GM10847 (cell line): Measurements from ENCODE around the gene GSTCD.

Experiments used
- POLR2A ChIP-seq: IDR thresholded peaks from 2 replicates; pipeline ENCODE4 v1.6.1; 2011; ENCODE audit not compliant: insufficient read length; ENCODE audit errors: extremely low read depth

The GSTCD gene

GRCh38 chr4:105840426-105841174 lies 132.0 kb downstream of the GSTCD start:
- no peak for TF ChIP-seq POLR2A

DNA sequence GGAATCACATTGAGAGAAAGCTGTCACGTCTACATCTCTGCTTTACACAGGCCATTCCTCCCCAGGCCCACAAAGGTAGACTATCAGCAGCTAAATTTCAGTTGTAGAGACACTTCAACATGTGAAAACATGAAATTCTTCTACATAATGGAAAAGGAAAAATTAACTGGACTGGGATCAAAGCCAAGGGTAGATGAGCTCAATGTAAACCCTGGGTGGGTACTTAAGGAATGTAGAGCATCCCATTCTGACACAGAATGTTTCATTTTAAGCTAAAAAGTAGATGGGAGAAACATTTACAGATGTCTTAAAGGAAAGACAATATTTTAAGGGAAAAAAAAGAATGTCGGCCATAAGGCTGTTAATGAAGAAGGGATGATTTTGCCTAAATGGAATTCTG lies 135.4 kb downstream of the GSTCD start:
- TF ChIP-seq POLR2A, result no peak

GRCh38 chr4:105845559-105845958 lies 137.0 kb downstream of the GSTCD start:
- no peak for TF ChIP-seq POLR2A

- TF ChIP-seq POLR2A, result no peak
Observed at GRCh38 chr4:105851196-105851595, 142.6 kb downstream of the GSTCD start.

DNA sequence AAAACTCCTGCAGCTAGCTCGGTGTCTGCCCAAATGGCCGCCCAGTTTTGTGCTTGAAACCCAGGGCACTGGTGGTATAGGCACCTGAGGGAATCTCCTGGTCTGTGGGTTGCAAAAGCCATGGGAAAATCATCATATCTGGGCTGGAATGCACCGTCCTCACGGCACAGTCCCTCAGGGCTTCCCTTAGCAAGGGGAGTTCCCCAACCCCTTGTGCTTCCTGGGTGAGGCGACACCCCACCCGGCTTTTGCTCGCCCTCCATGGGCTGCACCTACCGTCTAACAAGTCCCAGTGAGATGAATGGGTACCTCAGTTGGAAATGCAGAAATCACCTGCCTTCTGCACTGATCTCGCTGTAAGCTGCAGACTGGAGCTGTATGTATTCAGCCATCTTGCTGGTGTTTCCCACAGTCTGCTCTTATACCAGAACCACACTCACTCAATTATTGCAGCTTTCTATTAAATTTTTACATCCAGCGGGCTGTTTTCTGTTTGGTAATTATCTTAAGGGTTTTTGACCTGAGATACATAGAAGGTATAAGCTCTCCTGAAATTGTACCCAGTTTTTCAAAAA lies 150.0 kb downstream of the GSTCD start:
- no peak for TF ChIP-seq POLR2A

DNA sequence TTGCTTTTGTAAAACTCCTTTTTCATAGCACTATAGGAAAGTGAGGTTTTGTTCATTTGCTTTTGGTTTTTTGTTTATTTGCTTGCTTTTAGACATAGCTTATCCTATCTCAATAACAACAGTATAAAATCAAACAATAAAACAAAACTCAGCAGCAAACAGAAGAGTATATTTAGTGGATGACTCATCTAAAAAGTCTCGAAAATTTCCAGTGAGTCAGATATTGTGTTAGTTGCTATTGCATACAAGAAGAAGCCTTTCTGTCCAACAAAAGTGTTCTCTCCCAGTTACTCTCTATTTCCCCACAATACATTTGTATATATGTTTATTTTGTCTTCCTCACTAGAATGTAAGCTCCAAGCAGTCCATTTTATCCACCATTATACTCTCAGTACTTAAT lies 150.6 kb downstream of the GSTCD start:
- TF ChIP-seq POLR2A, result no peak

DNA sequence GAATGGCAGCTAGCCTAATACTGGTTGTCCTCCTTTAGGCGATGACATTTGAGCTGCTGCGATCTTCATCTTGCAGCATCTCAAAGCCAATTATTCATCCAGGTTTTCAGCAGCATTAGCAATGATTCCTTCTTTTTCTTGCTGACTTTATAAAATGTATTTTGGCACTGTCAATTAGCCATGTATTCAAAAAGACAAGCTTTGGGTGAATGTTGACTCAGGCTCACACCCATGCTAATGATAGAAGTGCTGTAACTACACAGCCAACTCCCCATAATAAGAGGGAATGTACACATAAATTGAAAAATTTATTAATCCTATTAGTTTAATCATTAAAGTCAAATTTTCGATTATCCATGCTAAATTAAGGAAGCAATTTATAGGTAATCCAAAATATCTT lies 162.4 kb downstream of the GSTCD start:
- TF ChIP-seq POLR2A, result no peak

GRCh38 chr4:105871997-105872396 lies 163.4 kb downstream of the GSTCD start:
- no peak for TF ChIP-seq POLR2A

GRCh38 chr4:105875233-105875632 lies 166.6 kb downstream of the GSTCD start:
- TF ChIP-seq POLR2A, result no peak

DNA sequence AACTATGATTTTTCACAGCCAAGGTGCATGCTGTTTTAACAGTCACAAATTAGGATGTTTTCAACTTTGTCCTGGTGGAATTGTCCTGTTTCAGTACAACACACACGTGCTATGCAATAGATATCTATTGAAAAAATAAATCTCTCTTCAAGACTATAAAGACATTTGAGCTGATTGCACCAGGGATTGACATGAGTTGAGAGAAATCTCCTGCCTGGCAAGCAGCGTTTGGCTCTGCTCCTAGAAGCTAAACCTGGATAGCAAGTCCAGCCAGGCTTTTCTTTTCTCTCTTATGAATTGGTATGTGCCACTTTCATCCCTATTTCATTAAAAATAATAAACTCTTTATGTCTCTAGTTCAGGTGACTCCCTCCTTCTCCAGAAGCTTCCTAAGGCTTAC lies 170.1 kb downstream of the GSTCD start:
- TF ChIP-seq POLR2A, result no peak

DNA sequence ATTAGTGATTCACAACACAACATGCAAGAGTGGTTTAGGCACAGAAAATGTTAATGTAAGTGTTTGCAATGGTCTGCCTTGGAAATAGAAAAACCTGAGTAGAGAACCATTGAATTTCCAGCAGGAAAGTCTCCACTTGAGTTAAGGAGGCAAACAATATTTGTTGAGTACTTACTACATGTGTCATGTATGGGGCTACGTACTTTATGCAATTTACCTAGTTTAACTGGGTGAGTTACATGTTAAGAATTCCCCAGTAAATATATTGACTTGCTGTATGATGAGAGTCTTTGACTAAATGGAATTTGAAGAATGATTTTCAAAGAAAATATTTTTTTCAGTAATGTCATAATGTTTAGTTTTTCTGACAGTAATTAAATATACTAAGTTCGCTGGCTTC lies 178.9 kb downstream of the GSTCD start:
- no peak for TF ChIP-seq POLR2A

DNA sequence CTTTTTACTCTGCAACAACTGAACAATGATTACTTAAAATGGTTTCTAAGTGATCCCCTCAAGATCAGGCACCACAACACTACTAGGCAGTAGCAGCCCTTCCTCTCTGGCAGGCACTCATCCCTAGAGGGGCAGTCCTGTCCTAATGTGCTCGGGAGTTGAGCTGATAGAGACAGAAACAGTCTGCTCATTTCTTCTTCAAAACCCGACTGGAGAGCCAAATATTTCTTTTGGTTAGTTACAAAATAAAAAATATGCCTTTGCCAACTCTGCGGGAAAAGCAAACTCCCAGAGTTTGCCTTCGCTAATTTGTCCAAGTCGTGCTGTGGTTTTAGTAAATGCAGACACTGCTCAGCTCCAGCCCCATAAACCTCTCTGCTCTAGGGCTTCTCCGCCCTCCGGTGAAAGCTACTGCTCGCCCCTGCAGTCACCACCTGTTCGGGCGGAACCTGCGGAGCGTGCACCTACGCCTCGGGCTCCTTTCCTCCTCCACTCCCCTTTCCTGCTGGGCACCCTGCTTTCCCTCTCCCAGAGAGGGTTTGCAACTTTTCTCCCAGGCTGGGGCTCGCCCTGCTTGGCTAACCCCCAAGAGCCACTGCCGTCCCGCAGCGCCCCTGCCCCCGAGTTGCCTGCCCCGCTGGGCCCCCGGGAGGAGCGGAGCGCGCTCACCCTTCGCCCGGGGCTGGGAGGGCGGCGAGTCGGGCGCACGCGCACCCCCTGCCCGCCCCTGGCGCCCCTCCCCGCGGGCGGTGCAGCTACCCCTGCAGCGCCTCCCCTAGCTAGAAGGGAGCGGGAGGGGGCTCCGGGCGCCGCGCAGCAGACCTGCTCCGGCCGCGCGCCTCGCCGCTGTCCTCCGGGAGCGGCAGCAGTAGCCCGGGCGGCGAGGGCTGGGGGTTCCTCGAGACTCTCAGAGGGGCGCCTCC lies 186.3 kb downstream of the GSTCD start, which contains the start of gene NPNT:
NPNT (plus strand) TSS at position 812 of the 923 bp plus-strand sequence. CDS start 182 bp downstream, outside the sequence.
- TF ChIP-seq POLR2A, result peak; percentile 29

GRCh38 chr4:105895583-105896460 lies 187.2 kb downstream of the GSTCD start:
- TF ChIP-seq POLR2A, result no peak

- no peak for TF ChIP-seq POLR2A
Observed at GRCh38 chr4:105896461-105896942, 187.9 kb downstream of the GSTCD start.
